H1 (cell line): Measurements from ENCODE around the gene CCDC157.

ENCODE experiments used
- CHD2 ChIP-seq: IDR thresholded peaks from 2 replicates; pipeline ENCODE4 v1.6.1; 2012; ENCODE audit warnings: low read length, improper control_type of control experiment
- CTCF ChIP-seq, 3 experiments: IDR thresholded peaks; 1 replicate in 2 of 3; 2 replicates in 1 of 3; pipeline versions ENCODE4 v1.5.1 to v1.6.1; 2011; ENCODE audit warnings: low read length in 3 of 3, mild to moderate bottlenecking in 3 of 3, inconsistent platforms in 2 of 3, low read depth in 1 of 3, moderate library complexity in 1 of 3; ENCODE audit not compliant: insufficient read depth in 1 of 3; ENCODE audit errors: control extremely low read depth in 1 of 3
- EP300 ChIP-seq, 2 experiments: IDR thresholded peaks; 1 replicate in 1 of 2; 2 replicates in 1 of 2; pipeline ENCODE4 v1.6.1; 2011 to 2012; ENCODE audit warnings: low read depth in 2 of 2, low read length in 2 of 2, mild to moderate bottlenecking in 2 of 2, borderline replicate concordance in 1 of 2, inconsistent platforms in 1 of 2, moderate library complexity in 1 of 2
- EZH2 ChIP-seq: fragments of 200-600 bp; sonication (generic); IDR thresholded peaks from 2 replicates; pipeline ENCODE4 v1.7.1; 2012; ENCODE audit warnings: low read depth, mild to moderate bottlenecking, moderate library complexity, low read length, inconsistent platforms; ENCODE audit not compliant: severe bottlenecking
- NRF1 ChIP-seq: IDR thresholded peaks from 2 replicates; pipeline ENCODE4 v1.6.1; 2011; ENCODE audit warnings: mild to moderate bottlenecking, low read depth, low read length, improper control_type of control experiment
- POLR2A ChIP-seq, 2 experiments: IDR thresholded peaks; 1 replicate in 1 of 2; 2 replicates in 1 of 2; pipeline ENCODE4 v1.6.1; 2011; ENCODE audit warnings: low read depth in 2 of 2, low read length in 2 of 2, mild to moderate bottlenecking in 2 of 2; ENCODE audit errors: control extremely low read depth in 1 of 2
- POLR2AphosphoS5 ChIP-seq: IDR thresholded peaks from 2 replicates; pipeline ENCODE4 v1.6.1; 2011; ENCODE audit warnings: low read depth, low read length
- RFX5 ChIP-seq: IDR thresholded peaks from 2 replicates; pipeline ENCODE4 v1.6.1; 2011; ENCODE audit warnings: low read depth, low read length, improper control_type of control experiment, borderline replicate concordance
- SIN3A ChIP-seq, 2 experiments: IDR thresholded peaks in 1 of 2; conservative IDR thresholded peaks in 1 of 2; 2 replicates each; pipeline ENCODE4 v1.6.1; 2011 to 2012; ENCODE audit warnings: low read length in 2 of 2, improper control_type of control experiment in 1 of 2, low read depth in 1 of 2, mild to moderate bottlenecking in 1 of 2
- TCF12 ChIP-seq: IDR thresholded peaks from 2 replicates; pipeline ENCODE4 v1.6.1; 2011; ENCODE audit warnings: low read depth, mild to moderate bottlenecking, low read length
- USF2 ChIP-seq: IDR thresholded peaks from 2 replicates; pipeline ENCODE4 v1.6.1; 2011; ENCODE audit warnings: low read length, improper control_type of control experiment
- YY1 ChIP-seq: IDR thresholded peaks from 2 replicates; pipeline ENCODE4 v1.6.1; 2011; ENCODE audit warnings: low read depth, mild to moderate bottlenecking, low read length
- TF ChIP-seq, protein P1 (sequence below): IDR thresholded peaks from 2 replicates; pipeline ENCODE4 v1.6.1; 2011; ENCODE audit warnings: low read depth, mild to moderate bottlenecking, low read length; ENCODE audit not compliant: insufficient read depth

GRCh38 chr22:30380011-30380410 is 23.2 kb downstream of the CCDC157 start:
- no peak for TF ChIP-seq CTCF (IDR thresholded peaks at IDR 0.05; ENCODE audit: control extremely low read depth in 1 of 3, insufficient read depth in 1 of 3, low read depth in 1 of 3, low read length in 3 of 3)
- no peak for TF ChIP-seq SIN3A (conservative IDR thresholded peaks at IDR 0.05 in 1 of 2, IDR thresholded peaks at IDR 0.05 in 1 of 2; ENCODE audit: low read depth in 1 of 2, low read length in 2 of 2)
- TF ChIP-seq, protein P1, sequence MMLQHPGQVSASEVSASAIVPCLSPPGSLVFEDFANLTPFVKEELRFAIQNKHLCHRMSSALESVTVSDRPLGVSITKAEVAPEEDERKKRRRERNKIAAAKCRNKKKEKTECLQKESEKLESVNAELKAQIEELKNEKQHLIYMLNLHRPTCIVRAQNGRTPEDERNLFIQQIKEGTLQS: no peak
- no peak for TF ChIP-seq EP300 (IDR thresholded peaks at IDR 0.05; ENCODE audit: borderline replicate concordance in 1 of 2, low read depth in 2 of 2, low read length in 2 of 2)
- TF ChIP-seq POLR2A (IDR thresholded peaks at IDR 0.05; ENCODE audit: control extremely low read depth in 1 of 2, low read depth in 2 of 2, low read length in 2 of 2): no peak
- TF ChIP-seq CHD2: no peak
- TF ChIP-seq EZH2: no peak
- no peak for TF ChIP-seq YY1
- no peak for TF ChIP-seq POLR2AphosphoS5
- no peak for TF ChIP-seq USF2
- TF ChIP-seq TCF12: no peak
- TF ChIP-seq RFX5: no peak
- no peak for TF ChIP-seq NRF1
